OCI-LY1 (cell line): ENCODE data around the gene FSTL5.

Experiments used
- H2AFZ ChIP-seq: fragments of 200-600 bp; sonication (generic), shearing (Covaris generic); 2 replicates; pipeline ENCODE4 v1.6.0; 2014; ENCODE audit warnings: antibody characterized with exemption, mild to moderate bottlenecking, low read length
- H3F3A ChIP-seq: fragments of 200-600 bp; sonication (generic), shearing (Covaris generic); 2 replicates; pipeline ENCODE4 v1.6.0; 2014; ENCODE audit warnings: mild to moderate bottlenecking, antibody characterized with exemption, low read length, moderate library complexity; ENCODE audit not compliant: insufficient read depth
- H3K27ac ChIP-seq: fragments of 200-600 bp; sonication (generic); 2 replicates; pipeline ENCODE4 v1.5.1; 2014; ENCODE audit warnings: low read length, mixed run types, mild to moderate bottlenecking, low read depth; ENCODE audit not compliant: poor library complexity, severe bottlenecking
- H3K27me3 ChIP-seq: fragments of 200-600 bp; sonication (generic); 2 replicates; pipeline ENCODE4 v1.6.0; 2014; ENCODE audit warnings: antibody characterized with exemption, mild to moderate bottlenecking, low read length, moderate library complexity; ENCODE audit not compliant: insufficient read depth
- H3K36me3 ChIP-seq: fragments of 200-600 bp; sonication (generic); 2 replicates; pipeline ENCODE4 v1.6.1; 2014; ENCODE audit warnings: mild to moderate bottlenecking, antibody characterized with exemption, low read length, moderate library complexity, mixed read lengths; ENCODE audit not compliant: insufficient read depth
- H3K4me1 ChIP-seq: fragments of 200-600 bp; sonication (generic); 2 replicates; pipeline ENCODE4 v1.5.1; 2014; ENCODE audit warnings: mild to moderate bottlenecking, low read length, moderate library complexity; ENCODE audit not compliant: insufficient read depth, severe bottlenecking
- H3K4me2 ChIP-seq: fragments of 200-600 bp; sonication (generic), shearing (Covaris generic); 2 replicates; pipeline ENCODE4 v1.6.1; 2014; ENCODE audit warnings: low read length
- H3K4me3 ChIP-seq: fragments of 200-600 bp; sonication (generic); 2 replicates; pipeline ENCODE4 v1.5.1; 2014; ENCODE audit warnings: low read length, low read depth, mild to moderate bottlenecking, mixed read lengths; ENCODE audit not compliant: poor library complexity, severe bottlenecking
- H3K79me2 ChIP-seq: fragments of 200-600 bp; shearing (Covaris generic); 2 replicates; pipeline ENCODE4 v1.6.1; 2016; ENCODE audit warnings: mixed run types, low read length, mixed read lengths; ENCODE audit not compliant: insufficient read depth
- H3K9ac ChIP-seq: fragments of 200-600 bp; sonication (generic), shearing (Covaris generic); 2 replicates; pipeline ENCODE4 v1.6.1; 2014; ENCODE audit warnings: mild to moderate bottlenecking, low read length, mixed read lengths
- H3K9me2 ChIP-seq: fragments of 200-600 bp; sonication (generic), shearing (Covaris generic); 2 replicates; pipeline ENCODE4 v1.6.1; 2014; ENCODE audit warnings: low read depth, mild to moderate bottlenecking, low read length, mixed read lengths
- H3K9me3 ChIP-seq: fragments of 200-600 bp; shearing (Covaris generic); 2 replicates; pipeline ENCODE4 v1.6.1; 2014; ENCODE audit warnings: low read length, mixed read lengths
- H4K20me1 ChIP-seq: fragments of 200-600 bp; sonication (generic), shearing (Covaris generic); 2 replicates; pipeline ENCODE4 v1.6.0; 2016; ENCODE audit warnings: mild to moderate bottlenecking, low read length; ENCODE audit not compliant: insufficient read depth
- EZH2 ChIP-seq: fragments of 200-600 bp; sonication (generic), shearing (Covaris generic); IDR thresholded peaks from 2 replicates; pipeline ENCODE4 v1.8.0; 2017; ENCODE audit warnings: borderline replicate concordance, mixed run types, mild to moderate bottlenecking, antibody characterized with exemption, low read length, moderate library complexity, mixed read lengths
- TF ChIP-seq, protein P1 (sequence below): fragments of 200-600 bp; sonication (generic), shearing (Covaris generic); IDR thresholded peaks from 2 replicates; pipeline ENCODE4 v1.5.1; 2017; ENCODE audit warnings: mild to moderate bottlenecking, antibody characterized with exemption, low read length, moderate library complexity, mixed read lengths

FSTL5 gene

DNA sequence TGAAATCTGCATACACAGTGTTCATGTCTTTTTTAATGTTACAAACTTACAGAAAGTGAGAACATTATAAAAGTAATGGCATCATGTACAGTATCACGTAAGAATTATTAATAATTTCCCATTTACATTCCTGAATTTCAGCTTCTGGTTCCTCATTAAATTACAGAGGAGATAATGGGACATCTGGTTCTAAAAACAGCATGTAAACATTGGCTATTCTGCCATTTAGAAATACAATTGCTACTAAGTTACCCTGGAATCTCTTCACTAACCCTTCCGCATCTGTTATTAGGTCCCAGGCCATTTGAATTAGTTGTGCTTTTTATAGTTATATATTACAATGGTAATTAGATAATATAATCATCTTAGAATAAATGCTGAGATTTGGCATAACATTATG, 505.1 kb downstream of the FSTL5 start:
- H3K9ac ChIP-seq = no peak overlapping the region
- H3K79me2 ChIP-seq = no peaks in the 10 kb centered on the region
- no peak overlapping the region for H2AFZ ChIP-seq
- no peaks in the 10 kb centered on the region for H3K9me3 ChIP-seq
- H3K27ac ChIP-seq = no peak overlapping the region
- no peaks in the 10 kb centered on the region for H3K27me3 ChIP-seq
- no peak overlapping the region for H3K4me2 ChIP-seq
- H3K9me2 ChIP-seq = no peaks in the 10 kb centered on the region
- H4K20me1 ChIP-seq = no peaks in the 10 kb centered on the region
- H3F3A ChIP-seq = no peaks in the 10 kb centered on the region
- no peak overlapping the region for H3K4me3 ChIP-seq
- no peak for TF ChIP-seq EZH2
- TF ChIP-seq, protein P1, sequence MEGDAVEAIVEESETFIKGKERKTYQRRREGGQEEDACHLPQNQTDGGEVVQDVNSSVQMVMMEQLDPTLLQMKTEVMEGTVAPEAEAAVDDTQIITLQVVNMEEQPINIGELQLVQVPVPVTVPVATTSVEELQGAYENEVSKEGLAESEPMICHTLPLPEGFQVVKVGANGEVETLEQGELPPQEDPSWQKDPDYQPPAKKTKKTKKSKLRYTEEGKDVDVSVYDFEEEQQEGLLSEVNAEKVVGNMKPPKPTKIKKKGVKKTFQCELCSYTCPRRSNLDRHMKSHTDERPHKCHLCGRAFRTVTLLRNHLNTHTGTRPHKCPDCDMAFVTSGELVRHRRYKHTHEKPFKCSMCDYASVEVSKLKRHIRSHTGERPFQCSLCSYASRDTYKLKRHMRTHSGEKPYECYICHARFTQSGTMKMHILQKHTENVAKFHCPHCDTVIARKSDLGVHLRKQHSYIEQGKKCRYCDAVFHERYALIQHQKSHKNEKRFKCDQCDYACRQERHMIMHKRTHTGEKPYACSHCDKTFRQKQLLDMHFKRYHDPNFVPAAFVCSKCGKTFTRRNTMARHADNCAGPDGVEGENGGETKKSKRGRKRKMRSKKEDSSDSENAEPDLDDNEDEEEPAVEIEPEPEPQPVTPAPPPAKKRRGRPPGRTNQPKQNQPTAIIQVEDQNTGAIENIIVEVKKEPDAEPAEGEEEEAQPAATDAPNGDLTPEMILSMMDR = no peak
- H3K36me3 ChIP-seq = no peaks in the 10 kb centered on the region
- no peaks in the 10 kb centered on the region for H3K4me1 ChIP-seq

DNA sequence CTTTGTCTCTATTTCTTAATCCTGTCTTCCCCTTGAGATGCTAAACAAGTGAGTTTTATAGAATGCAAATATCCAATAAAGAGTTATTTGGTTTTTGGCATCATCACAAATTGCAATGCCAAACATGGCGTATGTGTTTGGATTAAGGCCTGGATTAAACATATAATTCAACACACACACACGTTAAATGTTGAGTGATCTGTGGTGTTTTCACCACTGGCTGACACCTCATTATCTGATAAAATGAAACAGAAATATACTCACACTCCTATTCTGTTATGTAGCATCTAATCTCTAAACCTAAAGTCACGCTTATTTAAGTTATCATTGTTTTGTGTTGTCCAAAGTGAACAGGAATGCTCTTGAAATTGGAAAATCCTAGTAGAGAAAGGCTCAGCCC, 506.2 kb downstream of the FSTL5 start:
- no peaks in the 10 kb centered on the region for H3K9me3 ChIP-seq
- H3K36me3 ChIP-seq = no peaks in the 10 kb centered on the region
- no peaks in the 10 kb centered on the region for H3K9me2 ChIP-seq
- H4K20me1 ChIP-seq = no peaks in the 10 kb centered on the region
- H2AFZ ChIP-seq = no peak overlapping the region
- H3K27me3 ChIP-seq = no peaks in the 10 kb centered on the region
- H3F3A ChIP-seq = no peaks in the 10 kb centered on the region
- TF ChIP-seq, protein P1 = no peak
- TF ChIP-seq EZH2 = no peak
- no peak overlapping the region for H3K27ac ChIP-seq
- no peak overlapping the region for H3K9ac ChIP-seq
- H3K4me1 ChIP-seq = no peaks in the 10 kb centered on the region
- no peaks in the 10 kb centered on the region for H3K79me2 ChIP-seq
- H3K4me3 ChIP-seq = no peak overlapping the region
- no peak overlapping the region for H3K4me2 ChIP-seq

DNA sequence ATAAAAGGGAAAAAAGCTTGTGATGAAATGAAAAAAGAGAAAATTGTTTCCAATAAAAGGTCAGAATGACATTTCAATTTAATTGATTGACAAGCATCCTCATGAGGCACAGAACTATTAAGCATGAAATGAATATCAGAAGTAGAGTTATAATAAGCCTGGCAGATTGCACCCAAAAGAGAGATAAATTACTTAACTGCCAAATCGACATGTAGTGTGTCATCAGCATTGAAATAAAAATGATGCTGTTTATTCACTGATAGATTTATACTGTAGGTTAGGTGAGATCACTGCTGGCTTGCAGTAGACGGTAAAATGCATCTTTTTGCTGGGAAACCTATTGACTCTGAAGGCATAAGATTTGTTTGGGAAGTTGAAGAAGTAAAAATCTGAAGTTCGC, 507.2 kb downstream of the FSTL5 start:
- Histone ChIP-seq H3K4me3 (no peak overlapping the region), H3K4me2 (no peak overlapping the region), H2AFZ (no peak overlapping the region), H3F3A (no peaks in the 10 kb centered on the region), H3K4me1 (no peaks in the 10 kb centered on the region), H3K9me2 (no peaks in the 10 kb centered on the region), H3K27me3 (no peaks in the 10 kb centered on the region), H3K36me3 (no peaks in the 10 kb centered on the region), H3K79me2 (no peaks in the 10 kb centered on the region), H3K9me3 (no peaks in the 10 kb centered on the region), H3K27ac (no peak overlapping the region), H4K20me1 (no peaks in the 10 kb centered on the region), H3K9ac (no peak overlapping the region)
- TF ChIP-seq, protein P1 = no peak
- TF ChIP-seq EZH2 = no peak
